ENCODE measurements around the gene DENND5A.
"Not testable (repeated sequence)": the region's sequence is repeated elsewhere in the genome, so short reads cannot be mapped to it uniquely, and the experiment has no call there.

Gene DENND5A

DNA sequence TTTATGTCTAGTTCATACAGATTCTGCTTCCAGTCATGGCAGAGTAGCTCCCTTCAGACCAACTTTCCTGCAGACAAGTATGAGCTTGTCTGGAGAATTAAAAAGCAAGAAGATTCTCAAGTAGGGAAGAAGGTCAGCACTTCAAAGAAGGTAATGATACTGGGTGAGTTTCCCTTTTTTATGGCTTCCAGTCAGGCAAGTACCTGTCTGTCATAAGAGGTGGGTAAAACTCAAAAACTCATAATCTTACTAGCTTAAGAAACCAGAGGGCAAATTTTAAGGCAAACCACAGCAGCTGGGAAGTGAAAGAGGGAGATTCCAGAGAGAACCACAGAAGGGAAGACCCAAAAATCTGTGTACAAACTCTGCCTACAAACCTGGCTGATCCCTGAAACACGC, 54.2 kb downstream of the DENND5A start:
- no peak for DNase-seq (ENCODE audit: low read depth in 2 of 2)

DNA sequence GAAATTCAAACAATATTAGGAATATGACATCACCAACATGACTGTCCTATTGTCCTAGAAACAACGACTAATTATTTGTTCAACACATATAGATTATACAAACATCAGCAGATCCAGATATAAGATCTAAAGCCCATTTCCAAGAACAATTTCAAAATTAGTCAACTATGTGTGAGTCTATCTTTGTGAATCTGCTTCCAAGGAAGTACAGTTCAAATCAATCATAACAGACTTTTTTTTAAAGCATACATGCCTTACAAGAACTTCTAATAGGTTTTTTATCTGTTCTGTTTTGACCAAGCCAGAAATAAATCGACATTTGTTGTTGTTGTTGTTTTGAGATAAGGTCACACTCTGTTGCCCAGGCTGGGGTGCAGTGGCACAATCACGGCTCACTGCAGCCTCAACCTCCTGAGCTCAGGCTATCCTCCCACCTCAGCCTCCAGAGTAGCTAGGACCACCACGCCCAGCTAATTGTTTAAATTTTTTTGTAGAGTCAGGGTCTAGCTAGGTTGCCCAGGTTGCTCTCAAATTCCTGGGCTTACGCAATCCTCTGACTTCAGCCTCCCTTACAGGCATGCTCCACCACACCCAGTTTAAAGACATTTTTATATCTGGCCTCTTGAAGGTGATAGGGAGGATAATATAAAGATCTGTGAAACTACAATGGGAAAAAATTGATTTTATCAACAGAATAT, 54.8 kb downstream of the DENND5A start:
- DNase-seq (ENCODE audit: low read depth in 2 of 2): no peak

DNA sequence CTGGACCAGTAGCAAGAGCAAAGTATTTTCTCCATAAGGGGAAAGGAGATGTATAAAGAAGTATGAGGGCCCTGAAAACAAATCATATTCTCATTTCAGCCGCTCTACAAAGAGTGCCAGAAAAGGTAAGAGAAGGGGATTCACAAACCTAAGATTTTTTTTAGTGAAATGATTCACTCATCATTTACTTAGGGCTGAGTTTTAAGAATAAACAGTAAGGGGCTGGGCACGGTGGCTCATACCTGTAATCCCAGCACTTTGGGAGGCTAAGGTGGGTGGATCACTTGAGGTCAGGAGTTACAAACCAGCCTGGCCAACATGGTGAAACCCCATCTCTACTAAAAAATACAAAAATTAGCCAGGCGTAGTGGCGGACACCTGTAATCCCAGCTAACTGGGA, 55.5 kb downstream of the DENND5A start:
- DNase-seq (ENCODE audit: low read depth in 2 of 2): not testable (repeated sequence)

DNA sequence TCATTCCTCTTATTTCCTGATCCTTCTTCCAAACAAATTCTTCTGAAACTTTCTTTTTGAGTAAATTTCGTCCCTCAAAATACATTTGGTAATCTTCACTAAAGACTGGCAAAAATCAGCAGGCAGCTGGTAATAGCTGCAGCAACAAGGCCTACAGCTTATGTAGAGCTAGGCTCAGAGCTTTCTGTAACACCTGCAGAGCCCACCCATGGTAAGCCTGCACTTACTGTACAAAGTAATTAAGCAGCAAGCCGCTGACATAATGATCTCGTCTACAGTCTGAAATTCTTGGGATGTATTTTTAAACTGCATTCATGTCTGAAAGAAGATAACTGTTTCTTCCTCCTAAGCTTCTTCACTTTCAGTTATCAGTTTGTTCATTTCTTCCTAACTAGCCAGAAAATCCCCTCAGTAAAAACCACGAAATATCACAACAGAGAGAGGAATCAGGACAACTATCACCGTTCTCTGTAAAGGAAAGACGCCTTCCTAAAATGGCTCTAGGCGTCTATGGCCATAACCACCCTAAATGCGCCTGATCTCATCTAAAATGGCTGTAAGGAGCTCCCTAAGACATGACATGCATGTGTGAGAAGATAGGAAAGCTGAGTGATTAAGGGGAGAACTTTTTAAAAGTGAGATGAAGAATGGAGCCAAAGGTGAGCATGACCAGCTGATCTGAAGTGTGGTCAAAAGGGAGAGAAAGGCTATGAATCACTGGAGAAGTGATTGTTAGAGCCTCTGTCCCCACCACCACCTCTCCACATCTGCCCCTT, 56.2 kb downstream of the DENND5A start:
- no peak for DNase-seq (ENCODE audit: low read depth in 2 of 2)

DNA sequence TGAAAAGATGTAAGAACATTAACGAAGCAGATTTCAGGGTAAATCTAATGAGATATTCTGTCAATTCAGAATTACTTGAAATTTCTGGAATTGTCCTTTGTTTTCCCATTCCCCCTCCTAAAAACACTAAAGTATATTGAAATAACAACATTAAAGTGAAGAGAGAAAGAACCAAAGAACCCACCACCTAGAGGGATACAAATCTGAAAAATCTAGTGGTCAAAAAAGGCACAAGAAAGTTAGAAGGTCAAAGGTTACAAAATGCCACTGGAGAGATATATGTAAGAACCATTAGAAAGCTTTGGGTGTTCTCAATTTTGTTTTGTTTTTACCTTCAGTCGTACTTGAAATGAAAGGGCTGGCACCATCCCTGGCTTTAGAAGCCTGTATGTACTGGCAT, 57.9 kb downstream of the DENND5A start:
- DNase-seq (ENCODE audit: low read depth in 2 of 2): no peak

DNA sequence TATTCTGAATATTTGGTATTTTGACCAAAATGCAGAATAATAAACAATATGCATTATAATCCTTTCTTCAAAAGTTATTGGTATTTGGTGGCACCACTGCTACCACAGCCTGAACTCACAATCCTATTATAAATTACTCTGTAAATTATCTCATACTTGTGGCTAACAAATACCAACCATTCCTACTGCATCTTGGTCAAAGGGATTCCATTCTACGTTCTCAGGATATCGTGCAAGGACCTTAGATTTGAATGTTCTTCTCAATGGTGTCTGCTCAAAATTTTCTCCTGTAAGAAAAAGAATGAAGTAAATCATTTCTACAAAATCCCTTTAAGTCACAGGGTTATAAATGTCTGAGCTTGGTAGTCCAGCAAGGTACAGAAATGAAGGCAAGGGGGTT, 58.7 kb downstream of the DENND5A start:
- DNase-seq (ENCODE audit: low read depth in 2 of 2): no peak

DNA sequence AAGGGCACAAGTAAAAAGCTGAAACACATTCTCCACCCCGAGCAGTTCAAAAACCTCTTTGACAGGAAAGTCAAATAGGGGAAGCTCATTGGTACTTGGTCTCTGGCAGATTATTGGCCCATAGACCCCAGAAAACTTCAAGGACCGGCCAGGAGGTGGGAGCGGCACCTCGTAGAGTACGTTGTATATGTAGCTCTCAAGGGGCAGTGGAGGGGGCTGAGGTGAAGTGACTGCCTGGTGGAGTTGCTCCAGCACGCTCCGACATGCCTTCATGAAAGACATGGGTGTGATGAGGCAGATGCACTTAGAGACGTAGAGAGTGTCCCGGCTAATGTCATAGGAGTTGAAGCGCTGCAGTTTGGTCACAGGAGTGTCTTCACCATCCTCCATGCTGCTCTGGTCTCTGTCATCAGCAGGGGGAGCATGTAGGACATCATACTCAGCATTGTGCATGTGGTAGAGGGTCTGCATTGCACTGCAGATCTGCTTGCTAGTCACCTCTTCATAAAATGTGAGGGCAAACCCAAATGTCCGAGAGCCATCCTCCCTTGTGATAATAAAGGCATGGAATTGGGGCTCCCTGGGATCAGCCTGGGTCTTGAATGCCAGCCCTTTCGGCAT, 61.3 kb downstream of the DENND5A start:
- DNase-seq (ENCODE audit: low read depth in 2 of 2): no peak

DNA sequence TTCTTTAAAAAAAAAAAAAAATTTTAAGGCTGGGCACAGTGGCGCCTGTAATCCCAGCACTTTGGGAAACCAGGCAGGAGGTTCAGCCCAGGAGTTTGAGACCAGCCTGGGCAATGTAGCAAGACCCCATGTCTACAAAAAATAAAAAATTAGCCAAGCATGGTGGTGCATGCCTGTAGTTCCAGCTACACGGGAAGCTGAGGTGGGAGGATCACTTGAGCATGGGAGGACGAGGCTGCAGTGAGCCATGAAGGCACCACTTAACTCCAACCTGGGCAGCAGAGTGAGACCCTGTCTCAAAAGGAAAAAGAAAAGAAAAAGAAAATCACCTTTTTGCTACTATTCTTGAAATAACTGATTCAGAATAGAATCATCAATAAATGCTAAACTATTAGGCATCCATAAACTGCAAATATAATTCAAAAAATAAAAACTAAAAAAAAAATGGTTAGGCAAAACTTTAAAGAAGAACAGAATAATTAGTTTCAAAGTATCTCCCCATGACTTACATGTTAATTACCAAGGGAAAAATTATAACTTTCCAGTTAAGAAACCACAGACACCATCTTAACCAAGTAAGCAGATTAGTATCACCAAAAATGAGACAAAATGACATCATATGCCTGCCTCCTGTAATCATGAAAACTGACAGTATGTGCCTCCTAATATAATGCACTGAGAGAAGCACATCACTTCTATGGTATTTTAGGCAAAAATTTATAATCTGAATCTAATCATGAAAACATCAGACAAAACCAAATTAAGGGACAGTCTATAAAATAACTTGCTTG, 63.6 kb downstream of the DENND5A start:
- DNase-seq (ENCODE audit: low read depth in 2 of 2): no peak

DNA sequence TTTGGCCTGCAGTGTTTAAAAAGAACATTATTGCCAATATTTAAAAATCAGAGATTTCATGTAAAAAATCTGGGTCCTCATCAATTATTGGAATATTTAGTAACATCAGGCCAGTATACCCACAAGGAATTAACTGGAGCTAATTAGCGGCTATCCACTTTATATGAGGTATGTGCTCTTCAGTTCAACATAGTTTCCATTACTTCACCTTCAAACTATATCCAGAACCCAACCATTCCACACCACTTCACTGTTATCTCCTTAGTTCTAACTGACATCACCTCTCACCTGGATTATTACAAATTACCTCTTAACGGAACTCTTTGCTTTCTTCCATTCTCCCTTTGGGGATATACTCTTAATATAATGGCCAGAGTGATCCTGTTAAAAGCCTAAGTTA, 64.7 kb downstream of the DENND5A start:
- DNase-seq (ENCODE audit: low read depth in 2 of 2): no peak

DNA sequence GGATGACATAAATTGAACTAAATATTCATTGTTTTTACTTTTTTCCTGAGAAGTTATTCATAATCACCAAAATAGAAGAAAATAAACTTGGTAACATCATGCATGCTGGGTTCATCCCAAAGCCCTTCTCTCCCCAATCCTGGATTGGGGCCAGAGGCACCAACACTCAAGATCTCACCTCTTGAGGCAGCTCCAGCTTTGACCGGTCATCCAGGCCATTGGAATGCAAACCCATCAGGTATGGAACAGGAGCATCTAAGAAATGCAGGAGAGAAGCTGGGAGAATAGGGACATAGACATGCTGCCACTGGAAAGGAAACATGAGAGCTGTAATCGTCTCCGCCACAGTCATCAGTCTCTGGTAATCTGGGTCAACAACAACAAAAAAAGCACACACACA, 71.8 kb downstream of the DENND5A start:
- no peak for DNase-seq (ENCODE audit: low read depth in 2 of 2)

DNA sequence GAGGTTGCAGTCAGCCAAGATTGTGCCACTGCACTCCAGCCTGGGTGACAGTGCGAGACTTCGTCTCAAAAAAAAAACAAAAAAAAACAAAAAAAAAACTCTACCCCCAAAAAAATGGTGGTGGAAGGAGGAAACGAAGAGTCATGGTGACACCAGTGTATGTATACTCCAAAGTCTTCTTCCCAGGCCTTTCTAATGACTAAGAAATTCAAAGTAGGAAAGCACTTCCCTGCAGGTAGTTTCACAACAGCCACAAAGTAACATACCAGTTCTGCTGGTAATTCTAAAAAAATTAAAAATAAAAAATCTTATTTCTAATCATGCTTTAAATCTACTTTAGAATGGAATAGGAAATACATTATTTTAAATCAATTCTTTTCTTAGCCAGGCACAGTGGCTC, 72.6 kb downstream of the DENND5A start:
- no peak for DNase-seq (ENCODE audit: low read depth in 2 of 2)

DNA sequence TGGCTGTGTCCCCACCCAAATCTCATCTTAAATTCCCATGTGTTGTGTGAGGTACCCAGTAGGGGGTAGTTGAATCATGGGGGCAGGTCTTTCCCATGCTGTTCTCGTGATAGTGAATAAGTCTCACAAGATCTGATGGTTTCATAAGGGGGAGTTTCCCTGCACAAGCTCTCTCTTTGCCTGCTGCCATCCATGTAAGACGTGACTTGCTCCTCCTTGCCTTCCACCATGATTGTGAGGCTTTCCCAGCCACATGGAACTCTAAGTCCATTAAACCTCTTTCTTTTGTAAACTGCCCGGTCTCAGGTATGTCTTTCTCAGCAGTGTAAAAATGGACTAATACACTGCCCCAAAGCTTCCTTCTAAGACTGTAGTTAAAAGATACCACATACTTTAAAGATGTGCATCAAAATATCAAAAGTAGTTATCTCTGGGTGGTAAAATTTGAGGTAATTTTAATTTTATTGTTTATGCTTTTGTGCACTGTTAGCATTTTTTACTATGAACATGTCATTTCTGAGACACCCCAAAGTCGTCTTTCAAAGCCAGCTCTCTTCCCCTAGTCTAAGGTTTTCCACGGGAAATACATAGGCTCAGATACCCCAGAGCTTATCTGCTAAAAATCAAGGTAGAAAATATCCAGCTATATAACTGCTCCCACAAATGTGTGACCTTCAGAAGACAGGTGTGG, 74.7 kb downstream of the DENND5A start:
- not testable (repeated sequence) for DNase-seq (ENCODE audit: low read depth in 2 of 2)

DNA sequence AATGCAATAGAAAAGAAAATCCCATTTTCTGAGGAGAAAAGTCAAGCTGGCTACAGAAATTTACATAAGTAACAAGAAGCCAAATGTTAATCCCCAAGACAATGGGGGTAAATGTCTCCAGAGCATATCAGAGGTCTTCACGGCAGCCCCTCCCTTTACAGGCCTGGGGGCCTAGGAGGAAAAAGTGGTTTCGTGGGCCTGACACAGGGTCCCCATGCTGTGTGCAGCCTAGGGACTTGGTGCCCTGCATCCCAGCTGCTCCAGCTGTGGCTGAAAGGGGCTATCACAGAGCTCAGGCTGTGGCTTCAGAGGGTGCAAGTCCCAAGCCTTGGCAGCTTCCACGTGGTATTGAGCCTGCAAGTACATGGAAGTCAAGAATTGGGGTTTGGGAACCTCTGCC, 76.3 kb downstream of the DENND5A start:
- DNase-seq (ENCODE audit: low read depth in 2 of 2): not testable (repeated sequence)

DNA sequence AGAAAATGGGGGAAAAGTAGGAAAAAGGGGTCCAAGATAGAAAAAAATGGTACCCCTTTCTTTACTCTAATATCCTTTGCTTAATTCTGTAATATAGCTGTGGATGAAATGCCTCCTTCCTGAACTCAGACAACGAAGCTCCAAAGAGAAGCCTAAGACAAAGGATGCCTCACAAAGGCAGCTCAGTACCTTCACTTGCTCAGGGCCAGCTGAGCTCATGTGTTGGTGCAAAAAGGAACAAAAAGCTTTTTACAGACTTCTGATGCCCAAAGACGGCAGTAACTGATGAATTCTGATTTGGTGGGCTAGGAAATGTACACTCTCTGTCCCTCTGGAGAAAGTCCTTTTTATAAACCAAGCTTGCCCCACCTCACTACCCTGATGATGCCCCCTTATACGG, 77.5 kb downstream of the DENND5A start:
- no peak for DNase-seq (ENCODE audit: low read depth in 2 of 2)

DNA sequence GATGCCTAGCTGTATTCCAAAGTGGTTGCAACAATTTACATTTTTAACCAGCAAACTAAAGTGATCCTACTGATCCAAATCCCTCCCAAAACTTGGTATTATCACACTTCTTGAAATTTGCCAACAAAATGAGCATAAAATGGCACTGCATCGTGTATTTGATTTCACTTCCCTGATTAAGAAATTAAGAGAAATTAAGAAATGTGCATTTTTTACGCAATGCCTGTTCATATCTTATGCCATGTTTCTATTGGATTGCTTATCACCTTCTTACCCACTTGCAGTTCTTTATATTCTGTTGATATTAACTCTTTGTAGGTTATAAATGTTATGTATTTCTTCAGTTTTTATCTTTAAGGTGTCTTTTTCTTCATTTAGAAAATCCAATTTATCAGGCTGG, 80.6 kb downstream of the DENND5A start:
- no peak for DNase-seq (ENCODE audit: low read depth in 2 of 2)

DNA sequence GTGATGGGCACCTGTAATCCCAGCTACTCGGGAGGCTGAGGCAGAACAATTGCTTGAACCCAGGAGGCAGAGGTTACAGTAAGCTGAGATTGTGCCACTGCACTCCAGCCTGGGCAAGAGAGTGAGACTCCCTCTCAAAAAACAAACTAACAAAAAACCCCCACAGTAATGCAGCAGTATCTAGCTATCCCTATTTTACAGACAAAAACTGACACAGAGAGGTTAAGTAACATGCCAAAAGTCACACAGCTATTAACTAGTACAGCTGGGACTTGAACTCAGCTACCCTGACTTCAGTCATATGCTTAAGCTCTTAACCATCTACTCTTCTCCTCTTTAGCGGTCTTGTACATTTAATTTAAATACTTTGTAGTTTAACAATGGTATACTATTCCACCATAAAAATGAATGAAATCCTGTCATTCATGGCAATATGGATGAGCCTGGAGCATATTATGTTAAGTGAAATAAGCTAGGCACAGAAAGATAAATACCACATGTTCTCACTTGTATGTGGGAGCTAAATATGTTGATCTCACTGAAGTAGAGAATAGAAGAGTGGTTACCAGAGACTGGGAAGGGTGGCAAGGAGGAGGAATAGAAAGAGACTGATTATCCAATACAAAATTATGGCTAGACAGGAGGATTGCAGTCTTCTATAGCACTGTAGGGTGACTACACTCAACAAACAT, 82.8 kb downstream of the DENND5A start:
- no peak for DNase-seq (ENCODE audit: low read depth in 2 of 2)

DNA sequence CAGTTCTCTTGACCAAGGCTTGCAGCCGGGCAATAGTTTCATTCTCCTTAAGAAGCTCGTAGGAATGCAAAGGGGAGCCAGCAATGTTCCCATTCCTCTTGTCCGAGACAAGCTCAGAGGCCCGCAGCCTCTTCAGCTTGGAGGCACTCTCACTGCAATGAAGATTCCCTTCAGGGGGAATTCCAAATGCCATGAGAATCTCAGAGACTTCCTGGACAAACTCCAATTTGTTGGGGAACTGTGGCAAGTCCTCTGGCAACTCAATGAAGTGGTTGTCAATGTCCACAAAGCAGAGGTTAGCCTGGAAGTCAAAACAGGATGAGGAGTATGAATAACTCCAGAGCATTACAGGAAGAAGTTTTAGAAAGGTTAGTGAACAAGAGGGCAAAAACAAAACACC, 84.4 kb downstream of the DENND5A start:
- DNase-seq (ENCODE audit: low read depth in 2 of 2): no peak

DNA sequence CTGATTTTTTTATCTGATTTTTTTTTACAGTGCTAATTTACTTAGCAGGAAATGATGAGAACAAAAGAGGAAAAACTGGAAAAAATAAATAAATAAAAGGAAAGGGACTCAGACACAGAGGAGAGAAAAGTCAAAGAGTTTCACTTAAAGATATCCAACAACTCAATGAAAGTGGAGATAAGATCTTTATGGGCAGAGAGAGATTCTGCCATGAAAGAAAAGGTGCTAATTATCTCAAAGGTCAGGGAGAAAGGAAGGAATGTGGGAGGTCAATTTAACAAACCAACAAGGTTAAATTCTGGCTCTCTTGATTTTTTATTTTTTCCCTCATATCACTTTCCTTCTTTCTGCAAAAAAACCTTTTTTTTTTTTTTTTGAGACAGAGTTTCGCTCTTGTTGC, 86.0 kb downstream of the DENND5A start:
- DNase-seq (ENCODE audit: low read depth in 2 of 2): no peak

DNA sequence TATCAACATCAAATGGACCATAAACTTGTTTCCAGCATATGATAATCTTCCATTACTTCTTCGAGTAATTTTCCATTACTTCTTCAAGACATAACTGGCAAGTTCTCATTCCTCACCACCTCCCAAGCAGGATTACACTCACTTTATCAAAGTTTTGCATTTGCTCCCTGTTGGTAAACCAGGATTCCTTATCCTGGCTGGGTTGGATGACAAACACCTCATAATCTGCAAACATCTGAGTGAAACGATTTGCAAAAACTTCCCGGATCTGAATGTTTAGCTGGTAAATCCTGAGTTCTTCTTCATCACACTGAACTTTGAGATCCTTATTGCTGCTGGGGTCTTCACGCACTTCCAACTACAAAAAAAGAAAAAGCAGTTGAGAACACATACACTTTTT, 86.4 kb downstream of the DENND5A start:
- DNase-seq (ENCODE audit: low read depth in 2 of 2): no peak

DNA sequence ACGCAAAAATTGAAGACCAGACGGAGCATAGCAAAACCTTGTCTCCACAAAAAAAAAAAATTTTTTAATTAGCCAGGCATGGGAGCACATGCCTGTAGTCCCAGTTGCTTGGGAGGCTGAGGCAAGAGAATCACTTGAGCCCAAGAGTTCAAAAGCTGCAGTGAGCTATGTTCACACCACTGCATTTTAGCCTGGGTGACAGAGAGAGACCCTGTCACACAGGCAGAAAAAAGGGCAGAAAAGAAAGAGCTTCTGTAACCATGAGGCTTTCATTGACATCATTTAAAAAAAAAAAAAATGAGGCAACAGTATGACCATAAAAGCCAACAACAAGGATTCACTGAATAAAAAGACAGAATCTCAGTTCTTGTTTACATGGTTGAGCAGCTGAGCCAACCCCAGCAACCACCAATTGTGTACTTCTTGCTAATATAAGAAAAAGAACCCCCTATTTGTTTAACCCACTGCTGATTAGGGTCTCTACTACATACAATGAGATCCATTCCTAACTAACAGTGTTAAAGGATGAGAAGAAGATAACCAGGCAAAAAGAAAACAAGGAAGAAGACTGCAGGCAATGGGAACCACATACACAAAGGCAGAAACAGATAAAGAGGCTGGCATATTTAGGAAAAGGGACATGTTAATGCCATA, 87.6 kb downstream of the DENND5A start:
- DNase-seq (ENCODE audit: low read depth in 2 of 2): no peak

DNA sequence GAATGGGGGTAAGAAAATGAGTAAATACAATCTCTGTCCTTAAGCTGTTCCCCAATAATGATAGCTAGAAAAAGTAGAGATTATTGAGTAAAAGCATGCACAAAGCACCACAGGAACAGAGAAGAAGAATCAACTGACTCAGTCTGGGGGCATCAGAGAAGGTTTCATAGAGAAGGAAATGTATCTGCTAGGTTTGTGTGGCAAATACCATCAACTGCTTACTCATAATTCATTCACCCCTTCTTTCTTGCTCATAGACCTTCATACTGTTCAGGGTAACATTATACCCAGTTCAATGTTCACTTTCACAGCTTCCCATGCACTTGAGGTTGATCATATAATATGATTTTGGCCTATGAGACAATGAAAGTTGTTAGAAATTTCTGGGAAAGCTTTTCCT, 88.6 kb downstream of the DENND5A start:
- DNase-seq (ENCODE audit: low read depth in 2 of 2): no peak
